ENCODE results near the gene JPH3. TPM values are rescaled to one million over a fixed set of nuclear protein-coding genes. Genes with fewer than 3 reads are reported as not detected.

The JPH3 gene
- total RNA-seq, 1 experiment from 2014 or later, result 32.7 TPM

DNA sequence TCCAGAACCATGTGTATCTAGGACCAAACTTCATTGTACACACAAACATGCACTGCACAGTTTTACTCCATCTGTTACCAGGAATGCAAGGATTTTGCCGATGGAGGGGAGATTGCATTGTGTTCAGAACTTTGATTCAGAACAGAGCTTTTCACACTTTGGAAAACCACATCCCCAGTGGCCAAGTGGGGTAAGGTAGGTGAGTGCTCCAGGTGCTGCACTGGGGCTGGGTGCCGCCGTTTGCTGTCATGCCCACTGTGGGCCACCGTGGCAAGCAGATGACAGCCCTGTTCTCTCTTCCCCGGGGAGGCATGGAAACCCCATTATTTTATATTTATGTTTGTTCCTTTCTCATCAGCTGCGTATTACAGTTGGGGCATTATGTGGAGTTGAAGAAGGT lies 29.3 kb upstream of the JPH3 start:
- peaks cover 0 to 8% (median 0%) of the 10 kb centered on the region in 3 experiments; a peak in 2 of 7 replicates for H3K36me3 Mint-ChIP-seq (ENCODE audit: insufficient read depth in 1 of 3, low read depth in 3 of 3)
- H3K27me3 Mint-ChIP-seq (ENCODE audit: low read depth), result no peaks in the 10 kb centered on the region; the same call in none of the 2 replicates
- no peak overlapping the region for H4K5ac ChIP-seq (ENCODE audit: insufficient read length, low read depth, low read length)
- no peak overlapping the region for H2AK5ac ChIP-seq (ENCODE audit: insufficient read length, low read length)
- no peak overlapping the region for H3K9ac ChIP-seq (ENCODE audit: extremely low read depth, insufficient read length, low read length)
- H3K18ac ChIP-seq (ENCODE audit: insufficient read length, low read depth, low read length), result no peak overlapping the region
- no peak overlapping the region for H3K27ac ChIP-seq (ENCODE audit: insufficient read length, low read depth, low read length)
- no peak overlapping the region for H4K8ac ChIP-seq (replicated peaks; ENCODE audit: insufficient read length, low read depth, low read length)
- H2BK20ac ChIP-seq (ENCODE audit: low read depth, low read length, poor library complexity, severe bottlenecking), result no peak overlapping the region
- H4K91ac ChIP-seq (ENCODE audit: insufficient read length, low read depth, low read length), result no peak overlapping the region
- no peaks in the 10 kb centered on the region for H3K27me3 ChIP-seq (ENCODE audit: insufficient read depth, low read length)
- H3K4me2 ChIP-seq (ENCODE audit: insufficient read depth, insufficient read length, low read length), result no peak overlapping the region
- H2BK5ac ChIP-seq (ENCODE audit: insufficient read length, low read length), result no peak overlapping the region
- H2AFZ ChIP-seq (ENCODE audit: low read length), result no peak overlapping the region
- H3K4me1 ChIP-seq (ENCODE audit: insufficient read depth, low read length), result peaks cover 3% of the 10 kb centered on the region; the same call in 1 of the 2 replicates
- peak overlapping the region in 1 of 3 experiments; percentile 91; a peak in 1 of 7 replicates for H3K27ac Mint-ChIP-seq
- no peaks in the 10 kb centered on the region for H4K20me1 ChIP-seq (ENCODE audit: control insufficient read depth, insufficient read depth, insufficient read length)
- no peak overlapping the region for H3K4ac ChIP-seq (ENCODE audit: low read depth, low read length)
- DNase-seq, result no peak
- no peaks in the 10 kb centered on the region for H3K79me2 ChIP-seq (ENCODE audit: insufficient read depth, low read length)
- peaks cover 26 to 30% of the 10 kb centered on the region in 2 experiments for H3K4me1 Mint-ChIP-seq
- peaks cover 3% of the 10 kb centered on the region in 2 experiments; a peak in 3 of 5 replicates for H3K9me3 Mint-ChIP-seq
- no peaks in the 10 kb centered on the region for H3K9me3 ChIP-seq (ENCODE audit: control insufficient read depth, low read depth, low read length)
- H2BK15ac ChIP-seq (ENCODE audit: low read depth, low read length), result no peak overlapping the region
- no peak overlapping the region for H3K56ac ChIP-seq (ENCODE audit: insufficient read length, low read depth, low read length)
- H3K23ac ChIP-seq (ENCODE audit: insufficient read length, low read depth, low read length), result no peak overlapping the region
- H3T11ph ChIP-seq (ENCODE audit: low read length), result no peak overlapping the region
- no peak overlapping the region for H2BK12ac ChIP-seq (ENCODE audit: insufficient read length, low read depth, low read length)
- no peak overlapping the region for H3K4me3 Mint-ChIP-seq
- no CpG with 5 or more reads among the region's 6 CpGs for WGBS (ENCODE audit: extremely low coverage, insufficient read length, low lambda C conversion rate)
- no peaks in the 10 kb centered on the region for H3K79me1 ChIP-seq (ENCODE audit: insufficient read depth, low read depth, low read length, poor library complexity, severe bottlenecking)
- H3K23me2 ChIP-seq (ENCODE audit: insufficient read length, low read depth, low read length, poor library complexity, severe bottlenecking), result no peaks in the 10 kb centered on the region
- TF ChIP-seq, protein P1, sequence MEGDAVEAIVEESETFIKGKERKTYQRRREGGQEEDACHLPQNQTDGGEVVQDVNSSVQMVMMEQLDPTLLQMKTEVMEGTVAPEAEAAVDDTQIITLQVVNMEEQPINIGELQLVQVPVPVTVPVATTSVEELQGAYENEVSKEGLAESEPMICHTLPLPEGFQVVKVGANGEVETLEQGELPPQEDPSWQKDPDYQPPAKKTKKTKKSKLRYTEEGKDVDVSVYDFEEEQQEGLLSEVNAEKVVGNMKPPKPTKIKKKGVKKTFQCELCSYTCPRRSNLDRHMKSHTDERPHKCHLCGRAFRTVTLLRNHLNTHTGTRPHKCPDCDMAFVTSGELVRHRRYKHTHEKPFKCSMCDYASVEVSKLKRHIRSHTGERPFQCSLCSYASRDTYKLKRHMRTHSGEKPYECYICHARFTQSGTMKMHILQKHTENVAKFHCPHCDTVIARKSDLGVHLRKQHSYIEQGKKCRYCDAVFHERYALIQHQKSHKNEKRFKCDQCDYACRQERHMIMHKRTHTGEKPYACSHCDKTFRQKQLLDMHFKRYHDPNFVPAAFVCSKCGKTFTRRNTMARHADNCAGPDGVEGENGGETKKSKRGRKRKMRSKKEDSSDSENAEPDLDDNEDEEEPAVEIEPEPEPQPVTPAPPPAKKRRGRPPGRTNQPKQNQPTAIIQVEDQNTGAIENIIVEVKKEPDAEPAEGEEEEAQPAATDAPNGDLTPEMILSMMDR (conservative IDR thresholded peaks at IDR 0.05), result peak; percentile 24; the same call in 2 of the 3 replicates
- H3K14ac ChIP-seq (ENCODE audit: insufficient read depth, low read length), result no peak overlapping the region
- H2BK120ac ChIP-seq (ENCODE audit: low read depth, low read length, poor library complexity, severe bottlenecking), result no peak overlapping the region

Data from H9 (cell line).